Transverse colon (tissue), 4 donors: ENCODE measurements around the gene STK11IP. TPM values are rescaled to one million over a fixed set of nuclear protein-coding genes. Genes with fewer than 3 reads are reported as not detected.

ENCODE experiments used
- DNase-seq: peaks from one replicate; pipeline ENCODE4 v3.0.0-alpha.2; 2019
- H3K27ac ChIP-seq, 4 donors: fragments of 200-600 bp; sonication (generic); 2 replicates each; pipeline ENCODE4 v1.5.1; 2016 to 2018; ENCODE audit warnings: inconsistent platforms in 4 of 4
- H3K27me3 ChIP-seq: fragments of 200-600 bp; sonication (generic); 2 replicates; pipeline ENCODE4 v1.5.1; 2017; ENCODE audit warnings: inconsistent platforms
- H3K36me3 ChIP-seq, 4 donors: fragments of 200-600 bp; sonication (generic); 2 replicates each; pipeline ENCODE4 v1.5.1; 2017 to 2019; ENCODE audit warnings: inconsistent platforms in 4 of 4
- H3K4me1 ChIP-seq, 4 donors: fragments of 200-600 bp; sonication (generic); 2 replicates each; pipeline ENCODE4 v1.5.1; 2017 to 2020; ENCODE audit warnings: inconsistent platforms in 4 of 4
- H3K4me3 ChIP-seq, 4 donors: fragments of 200-600 bp; sonication (generic); 1 replicate in 1 of 4; 2 replicates in 3 of 4; pipeline versions ENCODE4 v1.5.1 to v1.6.1; 2017 to 2019; ENCODE audit warnings: inconsistent platforms in 4 of 4
- H3K9me3 ChIP-seq, 2 donors: fragments of 200-600 bp; sonication (generic); 2 replicates each; pipeline ENCODE4 v1.5.1; 2017 to 2019; ENCODE audit warnings: inconsistent platforms in 2 of 2
- EP300 ChIP-seq: sonication (generic); formaldehyde crosslinking; IDR thresholded peaks from one replicate; pipeline ENCODE4 v1.6.1; 2017; ENCODE audit warnings: antibody characterized with exemption, low read depth
- POLR2A ChIP-seq: fragments of 450-650 bp; IDR thresholded peaks from one replicate; pipeline ENCODE4 v1.6.1; 2016; ENCODE audit warnings: antibody characterized with exemption, mild to moderate bottlenecking, moderate library complexity
- POLR2AphosphoS5 ChIP-seq, 3 donors: sonication (generic); formaldehyde crosslinking; IDR thresholded peaks; one replicate each; pipeline ENCODE4 v1.6.1; 2016; ENCODE audit warnings: antibody characterized with exemption in 3 of 3
- WGBS, 2 donors: methylation state at CpG; one replicate each; pipeline ENCODE4 v1.1.5; 2018; ENCODE audit warnings: low coverage in 1 of 2; 5-methylcytosine and 5-hydroxymethylcytosine counted together
- in situ Hi-C, 4 donors: fragments of 200-750 bp; cut with MboI; loops; one replicate each; pipeline versions ENCODE4 v1.15.0 to v1.15.1; 2017; ENCODE audit warnings: low sequenced_read_pairs in 3 of 4, low pct_ligation_motif_present in 1 of 4, low pct_unique_long_range_greater_than_20kb in 1 of 4
- intact Hi-C: fragments of 100-400 bp; cut with DNase I; formaldehyde crosslinking; loops from one replicate; pipeline ENCODE4 v1.15.1; 2023; ENCODE audit warnings: low total_unique reads
- total RNA-seq, 4 donors: library from RNA; depleted of rRNA; stranded (reverse); fragments of >200 nt; gene quantifications; one replicate each; pipeline ENCODE4 v1.1.0, GENCODE V29; 2016
- TF ChIP-seq, protein P1 (sequence below), 5 experiments: fragments of 200-600 bp in 3 of 5; fragments of 450-650 bp in 2 of 5; sonication (generic) in 3 of 5; IDR thresholded peaks; 1 replicate in 2 of 5; 2 replicates in 3 of 5; pipeline ENCODE4 v1.5.1; 2016 to 2017; ENCODE audit warnings: antibody characterized with exemption in 5 of 5, inconsistent platforms in 3 of 5, mild to moderate bottlenecking in 2 of 5, moderate library complexity in 1 of 5

The STK11IP gene
- total RNA-seq, 4 donors from 2014 or later = 16.2 to 117 (median 38.2) TPM

DNA sequence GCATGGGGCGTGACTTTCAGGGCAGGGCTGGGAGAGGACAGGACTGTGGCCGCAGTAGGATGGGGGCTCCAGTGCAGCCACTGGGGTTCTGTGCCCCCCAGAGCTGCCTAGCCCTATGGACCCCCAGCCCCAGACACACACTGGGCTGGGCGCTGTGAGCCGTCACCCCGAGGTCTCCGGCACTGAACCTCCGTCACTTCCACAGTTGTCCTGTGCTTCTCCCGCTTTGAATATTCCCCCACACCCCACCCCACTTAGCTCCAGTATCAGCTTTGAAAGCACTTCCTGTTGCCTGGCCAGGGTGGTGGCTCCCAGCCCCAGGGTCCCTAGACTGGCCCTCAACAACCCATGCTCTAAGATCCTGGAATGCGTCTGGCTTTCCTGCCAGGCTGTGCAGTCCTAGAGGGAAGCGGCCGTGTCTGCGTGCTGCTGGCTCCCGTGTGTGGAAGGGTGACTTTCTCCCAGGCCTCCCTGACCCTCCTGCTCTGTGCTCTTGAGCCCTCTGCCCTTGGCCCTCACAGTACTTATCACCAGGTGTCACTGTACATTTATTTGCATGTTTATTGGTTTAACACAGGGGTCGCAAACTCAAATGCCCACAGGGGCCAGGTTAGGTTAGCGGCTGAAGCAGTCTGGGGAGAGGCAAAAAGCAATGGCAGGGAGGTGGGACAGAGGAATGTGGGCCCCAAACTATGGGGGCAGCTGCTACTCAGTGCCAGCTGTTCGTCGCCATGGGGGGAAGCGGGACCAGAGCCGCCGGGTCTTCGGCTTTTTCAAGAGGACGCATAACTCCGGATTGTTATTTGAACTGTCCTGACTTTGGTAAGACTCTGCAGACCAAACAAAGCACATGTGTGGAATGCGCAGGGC, 36.2 kb upstream of the STK11IP start:
- 84 to 100% methylated on average over 1 to 24 of the region's 24 CpGs for WGBS, 2 donors
- H3K4me3 ChIP-seq = no peak overlapping the region
- DNase-seq = no peak
- H3K4me1 ChIP-seq = peaks cover 0 to 5% (median 2%) of the 10 kb centered on the region in 4 donors
- intact Hi-C loops = no loop called here
- H3K9me3 ChIP-seq = no peaks in the 10 kb centered on the region
- TF ChIP-seq EP300 (no peak), POLR2A (no peak), POLR2AphosphoS5 (IDR thresholded peaks at IDR 0.05) (no peak)
- TF ChIP-seq, protein P1, sequence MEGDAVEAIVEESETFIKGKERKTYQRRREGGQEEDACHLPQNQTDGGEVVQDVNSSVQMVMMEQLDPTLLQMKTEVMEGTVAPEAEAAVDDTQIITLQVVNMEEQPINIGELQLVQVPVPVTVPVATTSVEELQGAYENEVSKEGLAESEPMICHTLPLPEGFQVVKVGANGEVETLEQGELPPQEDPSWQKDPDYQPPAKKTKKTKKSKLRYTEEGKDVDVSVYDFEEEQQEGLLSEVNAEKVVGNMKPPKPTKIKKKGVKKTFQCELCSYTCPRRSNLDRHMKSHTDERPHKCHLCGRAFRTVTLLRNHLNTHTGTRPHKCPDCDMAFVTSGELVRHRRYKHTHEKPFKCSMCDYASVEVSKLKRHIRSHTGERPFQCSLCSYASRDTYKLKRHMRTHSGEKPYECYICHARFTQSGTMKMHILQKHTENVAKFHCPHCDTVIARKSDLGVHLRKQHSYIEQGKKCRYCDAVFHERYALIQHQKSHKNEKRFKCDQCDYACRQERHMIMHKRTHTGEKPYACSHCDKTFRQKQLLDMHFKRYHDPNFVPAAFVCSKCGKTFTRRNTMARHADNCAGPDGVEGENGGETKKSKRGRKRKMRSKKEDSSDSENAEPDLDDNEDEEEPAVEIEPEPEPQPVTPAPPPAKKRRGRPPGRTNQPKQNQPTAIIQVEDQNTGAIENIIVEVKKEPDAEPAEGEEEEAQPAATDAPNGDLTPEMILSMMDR (IDR thresholded peaks at IDR 0.05) = no peak
- in situ Hi-C loops = no loop called here
- no peaks in the 10 kb centered on the region for H3K36me3 ChIP-seq
- H3K27me3 ChIP-seq = no peaks in the 10 kb centered on the region
- no peak overlapping the region for H3K27ac ChIP-seq

DNA sequence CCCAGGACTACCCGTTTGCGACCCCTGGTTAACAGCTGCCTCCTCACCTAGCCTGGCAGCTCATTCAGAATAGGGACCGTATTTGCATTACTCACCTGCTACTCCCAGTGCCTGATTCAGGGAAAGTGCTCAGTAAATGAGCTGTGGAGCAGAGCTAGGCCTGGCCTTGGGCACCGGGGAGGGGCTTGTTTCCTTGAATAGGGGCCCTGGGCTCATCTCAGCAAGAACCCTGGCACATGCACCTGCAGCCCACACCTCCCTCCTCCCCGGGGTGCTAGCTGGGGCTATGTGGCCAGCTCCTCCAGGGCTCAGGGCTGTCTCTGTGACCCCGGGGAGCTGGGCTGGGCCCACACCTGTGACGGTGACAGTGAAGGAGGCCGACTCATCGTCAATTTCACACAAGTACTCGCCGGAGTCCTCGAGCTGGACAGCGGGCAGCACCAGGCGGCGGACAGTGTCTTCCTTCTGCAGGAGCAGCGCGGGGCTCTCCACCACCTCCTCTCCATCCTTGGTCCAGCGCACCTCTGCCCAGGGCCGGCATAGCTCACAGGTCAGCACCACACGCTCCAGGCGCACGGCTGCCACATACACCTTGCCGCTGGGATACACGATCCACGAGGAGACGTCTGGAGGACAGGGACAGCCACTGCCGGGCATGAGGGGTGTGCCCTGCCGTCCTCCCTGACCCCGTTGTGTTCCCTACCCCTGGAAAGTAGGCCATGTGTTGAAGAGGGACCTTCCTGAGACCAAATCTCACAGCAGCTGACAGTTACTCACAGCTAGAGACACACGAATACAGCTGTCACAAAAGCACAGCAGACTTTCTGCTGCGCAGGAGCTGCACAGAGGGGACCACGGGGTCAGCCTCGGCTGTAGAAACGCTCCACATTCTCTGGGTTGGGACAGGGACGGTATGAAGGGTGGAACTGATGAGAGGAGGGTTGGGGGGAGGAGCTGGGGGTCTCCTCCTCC, 35.3 kb upstream of the STK11IP start:
- intact Hi-C loops = no loop called here
- Histone ChIP-seq H3K4me3 (no peak overlapping the region), H3K9me3 (no peaks in the 10 kb centered on the region), H3K36me3 (no peaks in the 10 kb centered on the region), H3K27me3 (no peaks in the 10 kb centered on the region), H3K4me1 (peaks cover 0 to 5% (median 2%) of the 10 kb centered on the region in 4 donors), H3K27ac (no peak overlapping the region)
- DNase-seq = no peak
- in situ Hi-C loops = no loop called here
- 83% methylated on average over 24 of the region's 35 CpGs; no CpG with 5 or more reads in 1 of the 2 donors for WGBS, 2 donors
- TF ChIP-seq POLR2AphosphoS5 (IDR thresholded peaks at IDR 0.05) (no peak), POLR2A (no peak), EP300 (no peak)
- TF ChIP-seq, protein P1 (IDR thresholded peaks at IDR 0.05) = no peak

DNA sequence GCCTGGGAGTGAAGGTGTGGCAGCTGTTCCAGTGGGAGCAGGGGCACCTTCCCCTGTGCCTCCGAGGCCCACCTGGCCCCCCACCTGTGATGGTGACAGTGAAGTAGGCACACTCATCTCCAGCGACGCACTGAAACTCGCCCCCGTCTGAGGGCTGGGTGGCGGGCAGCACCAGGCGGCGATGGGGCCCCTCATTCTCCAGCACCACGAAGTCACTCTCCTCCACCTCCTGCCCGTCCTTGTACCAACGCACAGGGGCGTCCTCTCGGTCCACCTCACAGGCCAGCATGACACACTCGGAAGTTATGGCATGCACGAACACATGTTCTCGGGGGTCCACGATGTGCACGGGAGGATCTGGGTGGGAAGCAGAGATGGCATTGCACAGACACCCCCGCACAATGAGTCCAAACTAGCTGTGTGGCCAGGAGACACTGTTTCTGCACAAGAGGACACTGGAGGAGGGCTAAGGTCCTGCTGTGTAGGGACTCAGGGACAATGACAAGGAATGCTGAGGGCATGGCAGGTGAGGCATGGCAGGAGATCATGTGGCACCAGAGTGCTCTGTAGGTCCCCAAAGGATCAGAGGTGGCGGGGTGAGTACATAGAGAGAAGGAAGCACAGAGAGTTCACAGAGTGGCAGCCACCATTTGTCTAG, 34.3 kb upstream of the STK11IP start:
- WGBS, 2 donors = 87% methylated on average over 20 of the region's 20 CpGs; no CpG with 5 or more reads in 1 of the 2 donors
- no peak overlapping the region for H3K27ac ChIP-seq
- TF ChIP-seq POLR2A (no peak), POLR2AphosphoS5 (IDR thresholded peaks at IDR 0.05) (no peak), EP300 (no peak)
- TF ChIP-seq, protein P1 (IDR thresholded peaks at IDR 0.05) = no peak
- H3K36me3 ChIP-seq = no peaks in the 10 kb centered on the region
- no peak overlapping the region for H3K4me3 ChIP-seq
- no peaks in the 10 kb centered on the region for H3K9me3 ChIP-seq
- intact Hi-C loops (no loop called here), in situ Hi-C loops (no loop called here)
- no peaks in the 10 kb centered on the region for H3K27me3 ChIP-seq
- DNase-seq = no peak
- peaks cover 0 to 5% (median 2%) of the 10 kb centered on the region in 4 donors for H3K4me1 ChIP-seq
